Mammary epithelial cell (primary cell): ENCODE measurements around the gene LMO7.

ENCODE experiments used
- CTCF ChIP-seq, 2 donors: IDR thresholded peaks in 1 of 2; conservative IDR thresholded peaks in 1 of 2; 2 replicates each; pipeline ENCODE4 v1.5.1; 2011 to 2012; ENCODE audit warnings: inconsistent platforms in 2 of 2, low read length in 2 of 2, mild to moderate bottlenecking in 2 of 2, control low read depth in 1 of 2, low read depth in 1 of 2; ENCODE audit not compliant: insufficient read depth in 1 of 2; ENCODE audit errors: extremely low read depth in 1 of 2
- EZH2 ChIP-seq: IDR thresholded peaks from 2 replicates; pipeline ENCODE4 v1.6.1; 2012; ENCODE audit warnings: low read length, inconsistent platforms, borderline replicate concordance

- TF ChIP-seq CTCF (conservative IDR thresholded peaks at IDR 0.05 in 1 of 2, IDR thresholded peaks at IDR 0.05 in 1 of 2; ENCODE audit: extremely low read depth in 1 of 2, insufficient read depth in 1 of 2, low read depth in 1 of 2, low read length in 2 of 2): no peak
- TF ChIP-seq EZH2: no peak
Measured at GRCh38 chr13:75748874-75749273, 112.7 kb downstream of the LMO7 start.
